K562 (cell line): ENCODE measurements around the gene PIERCE2. TPM values are rescaled to one million over a fixed set of nuclear protein-coding genes. Genes with fewer than 3 reads are reported as not detected.

Source experiments
- AFF1 ChIP-seq, 2 experiments: fragments of 450-650 bp; IDR thresholded peaks; 2 replicates each; pipeline ENCODE4 v1.6.1; 2018; ENCODE audit warnings: mild to moderate bottlenecking in 2 of 2, low read depth in 1 of 2; ENCODE audit not compliant: partially characterized antibody in 2 of 2
- ARID1B ChIP-seq: fragments of 450-650 bp; IDR thresholded peaks from 2 replicates; pipeline ENCODE4 v1.6.1; 2016; ENCODE audit warnings: antibody characterized with exemption, mild to moderate bottlenecking, inconsistent platforms
- CGGBP1 ChIP-seq: fragments of 250-450 bp; sonication (Bioruptor Pico); IDR thresholded peaks from 2 replicates; pipeline ENCODE4 v1.9.0; 2021; ENCODE audit warnings: mild to moderate bottlenecking
- CREB5 ChIP-seq: fragments of 250-450 bp; sonication (Bioruptor Pico); IDR thresholded peaks from 2 replicates; pipeline ENCODE4 v1.5.0; 2020; ENCODE audit warnings: mild to moderate bottlenecking
- ETV1 ChIP-seq: fragments of 450-650 bp; conservative IDR thresholded peaks from 2 replicates; pipeline ENCODE4 v1.6.1; 2016; ENCODE audit warnings: missing genetic modification characterization, control low read depth, low read depth, missing compliant biosample characterization
- GABPB2 ChIP-seq: fragments of 250-450 bp; sonication (Bioruptor Pico); conservative IDR thresholded peaks from 2 replicates; pipeline ENCODE4 v1.5.1; 2021; ENCODE audit warnings: mild to moderate bottlenecking
- HEY1 ChIP-seq: fragments of 250-450 bp; sonication (Bioruptor Pico); IDR thresholded peaks from 2 replicates; pipeline ENCODE4 v1.5.0; 2020; ENCODE audit warnings: mild to moderate bottlenecking, moderate library complexity, borderline replicate concordance
- HMG20B ChIP-seq: fragments of 250-450 bp; sonication (Bioruptor Pico); IDR thresholded peaks from 2 replicates; pipeline ENCODE4 v1.5.0; 2021; ENCODE audit warnings: mild to moderate bottlenecking
- MYC ChIP-seq, 2 experiments: fragments of 250-450 bp in 1 of 2; sonication (Bioruptor Pico) in 1 of 2; IDR thresholded peaks; 2 replicates each; pipeline versions ENCODE4 v1.5.1 to v1.6.1; 2012 to 2021; ENCODE audit warnings: low read depth in 2 of 2, borderline replicate concordance in 1 of 2, improper control_type of control experiment in 1 of 2, low read length in 1 of 2, mild to moderate bottlenecking in 1 of 2, moderate library complexity in 1 of 2
- NR4A1 ChIP-seq, 2 experiments: fragments of 250-450 bp in 1 of 2; fragments of 450-650 bp in 1 of 2; sonication (Bioruptor Pico) in 1 of 2; IDR thresholded peaks; 2 replicates each; pipeline versions ENCODE4 v1.4.0 to v1.6.1; 2016 to 2020; ENCODE audit warnings: mild to moderate bottlenecking in 2 of 2, missing compliant biosample characterization in 1 of 2, missing genetic modification characterization in 1 of 2, moderate library complexity in 1 of 2
- POLR2H ChIP-seq: IDR thresholded peaks from 2 replicates; pipeline ENCODE4 v1.6.1; 2016; ENCODE audit warnings: missing genetic modification characterization, low read depth, mild to moderate bottlenecking, control low read depth, missing compliant biosample characterization, moderate library complexity
- POLR3G ChIP-seq: IDR thresholded peaks from 2 replicates; pipeline ENCODE4 v1.6.1; 2011; ENCODE audit not compliant: insufficient read length, insufficient replicate concordance; ENCODE audit errors: extremely low read depth
- RBM14 ChIP-seq: fragments of 200-400 bp; formaldehyde crosslinking; IDR thresholded peaks from 2 replicates; pipeline ENCODE4 v1.6.1; 2018; ENCODE audit warnings: low read depth, mild to moderate bottlenecking, low read length, moderate library complexity, borderline replicate concordance; ENCODE audit not compliant: insufficient read depth
- SAFB ChIP-seq: fragments of 200-400 bp; formaldehyde crosslinking; IDR thresholded peaks from 2 replicates; pipeline ENCODE4 v1.6.1; 2017; ENCODE audit warnings: low read depth, low read length, borderline replicate concordance
- SP1 ChIP-seq: sonication (generic); formaldehyde crosslinking; IDR thresholded peaks from 2 replicates; pipeline ENCODE4 v1.8.1; 2022; ENCODE audit warnings: mild to moderate bottlenecking, missing genetic modification reagents
- ZBED1 ChIP-seq: IDR thresholded peaks from 2 replicates; pipeline ENCODE4 v1.6.1; 2014
- ZBTB33 ChIP-seq: sonication (generic); formaldehyde crosslinking; IDR thresholded peaks from 2 replicates; pipeline ENCODE4 v1.8.1; 2023; ENCODE audit warnings: mild to moderate bottlenecking, missing genetic modification reagents
- ZC3H8 ChIP-seq: fragments of 450-650 bp; IDR thresholded peaks from 2 replicates; pipeline ENCODE4 v1.6.1; 2017
- ZNF124 ChIP-seq: sonication (generic); formaldehyde crosslinking; IDR thresholded peaks from 2 replicates; pipeline ENCODE4 v1.8.1; 2022; ENCODE audit warnings: missing genetic modification reagents
- ZNF133 ChIP-seq: fragments of 250-450 bp; sonication (Bioruptor Pico); IDR thresholded peaks from 2 replicates; pipeline ENCODE4 v1.4.0; 2020; ENCODE audit warnings: mild to moderate bottlenecking
- ZNF695 ChIP-seq: fragments of 450-650 bp; formaldehyde crosslinking; IDR thresholded peaks from 2 replicates; pipeline ENCODE4 v1.4.0; 2020; ENCODE audit warnings: mild to moderate bottlenecking, moderate library complexity
- polyA plus RNA-seq, 8 experiments: library from polyadenylated mRNA; depleted of rRNA in 4 of 8; stranded (reverse) in 5 of 8; unstranded in 3 of 8; fragments of >200 nt; fragmentation: Nextera tagmentation in 2 of 8; fragmentation: Illumina TruSeq in 1 of 8; extraction: Ambion mirVana in 2 of 8; extraction: Trizol in 1 of 8; gene quantifications; 2 replicates each; pipeline versions ENCODE4 v1.2.1 to v1.2.3, GENCODE V29; 2011 to 2014; ENCODE audit warnings: inconsistent platforms in 1 of 8, missing spikeins in 1 of 8
- total RNA-seq, 7 experiments: library from RNA; depleted of rRNA in 6 of 7; stranded (reverse); fragments of >200 nt in 6 of 7; fragmentation: Illumina TruSeq in 2 of 7; extraction: Trizol in 2 of 7; gene quantifications; 2 replicates each; pipeline versions ENCODE4 v1.2.1 to v1.2.3, GENCODE V29; 2011 to 2021; ENCODE audit warnings: low replicate concordance in 1 of 7

PIERCE2 gene
- total and polyA plus RNA-seq, 9 of the 15 experiments (the other 6 are each of a cell fraction or from before 2014, with no cell fraction given): 2.9 to 4.8 (median 4.0) TPM

- peak; percentile 57 to 77 for TF ChIP-seq AFF1 (IDR thresholded peaks at IDR 0.05; ENCODE audit: low read depth in 1 of 2, partially characterized antibody in 2 of 2)
- TF ChIP-seq ZC3H8: no peak
- TF ChIP-seq ETV1 (tag): peak; percentile 88
- TF ChIP-seq MYC (IDR thresholded peaks at IDR 0.05; ENCODE audit: low read depth, low read length): peak; percentile 67; the same call in 1 of the 2 replicates
- no peak for TF ChIP-seq MYC (CRISPR knock-in tag; IDR thresholded peaks at IDR 0.05; ENCODE audit: borderline replicate concordance, low read depth)
- peak; percentile 87 for TF ChIP-seq POLR2H (tag)
- TF ChIP-seq ZNF133 (CRISPR knock-in tag): no peak
- TF ChIP-seq POLR3G: no peak
- peak; percentile 88 for TF ChIP-seq ARID1B
- TF ChIP-seq ZNF124 (CRISPR knock-in tag): no peak
- no peak for TF ChIP-seq ZBED1
- TF ChIP-seq CREB5: no peak; the same call in 1 of the 2 replicates
- no peak for TF ChIP-seq ZBTB33 (CRISPR knock-in tag)
- TF ChIP-seq HMG20B (CRISPR knock-in tag): no peak
- TF ChIP-seq ZNF695 (CRISPR knock-in tag): no peak
- TF ChIP-seq HEY1: 0 out of 2 replicates have a peak, but pooled peaks have one; percentile 10
- TF ChIP-seq CGGBP1: no peak
- no peak for TF ChIP-seq SAFB
- TF ChIP-seq GABPB2: no peak
- no peak for TF ChIP-seq RBM14
- TF ChIP-seq SP1 (CRISPR knock-in tag): 0 out of 2 replicates have a peak, but pooled peaks have one; percentile 22
- TF ChIP-seq NR4A1 (CRISPR knock-in tag; IDR thresholded peaks at IDR 0.05): no peak
- TF ChIP-seq NR4A1 (tag; IDR thresholded peaks at IDR 0.05): no peak
These were observed 4.8 kb upstream of the PIERCE2 start (continued) for GRCh38 chr15:55403531-55403930.
